Omental fat pad (tissue), 4 donors: Measurements from ENCODE around the gene RFX7. TPM values are rescaled to one million over a fixed set of nuclear protein-coding genes. Genes with fewer than 3 reads are reported as not detected.

ENCODE experiments used
- ATAC-seq: fragments of 150-250 bp; one replicate; pipeline ENCODE4 v1.9.1; 2016; ENCODE audit warnings: mild to moderate bottlenecking, moderate library complexity; ENCODE audit not compliant: low FRiP score
- DNase-seq: peaks from one replicate; pipeline ENCODE4 v3.0.0-alpha.2; 2019; ENCODE audit warnings: low spot score
- total RNA-seq, 4 donors: library from RNA; depleted of rRNA; stranded (reverse); fragments of >200 nt; gene quantifications; one replicate each; pipeline ENCODE4 v1.1.0, GENCODE V29; 2016
- TF ChIP-seq, protein P1 (sequence below), 3 donors: fragments of 450-650 bp; IDR thresholded peaks; one replicate each; pipeline ENCODE4 v1.5.1; 2016 to 2017; ENCODE audit warnings: antibody characterized with exemption in 3 of 3, mild to moderate bottlenecking in 3 of 3, moderate library complexity in 2 of 3

Gene RFX7
- total RNA-seq, 4 donors from 2014 or later, result 5.3 to 12.9 (median 7.7) TPM

DNA sequence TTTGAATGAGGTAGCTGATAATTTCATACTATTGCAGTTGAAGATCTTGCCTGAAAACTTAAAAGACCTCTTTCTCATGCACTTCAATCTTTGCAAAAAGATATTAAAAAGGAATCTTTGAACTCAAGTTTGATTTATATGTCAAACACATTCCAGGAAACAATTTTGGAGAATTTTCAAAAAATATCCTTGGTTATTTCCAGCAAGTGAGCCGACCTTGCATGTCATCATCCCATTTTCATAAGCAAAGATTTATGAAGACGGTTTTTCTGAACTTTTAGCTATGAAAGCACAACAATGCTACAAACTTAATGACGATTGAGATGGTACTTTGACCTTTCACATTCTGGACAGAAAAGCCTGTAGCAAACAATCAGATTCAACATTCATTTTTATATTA lies 95.6 kb downstream of the RFX7 start:
- ATAC-seq, result no peak
- DNase-seq, result no peak
- TF ChIP-seq, protein P1, sequence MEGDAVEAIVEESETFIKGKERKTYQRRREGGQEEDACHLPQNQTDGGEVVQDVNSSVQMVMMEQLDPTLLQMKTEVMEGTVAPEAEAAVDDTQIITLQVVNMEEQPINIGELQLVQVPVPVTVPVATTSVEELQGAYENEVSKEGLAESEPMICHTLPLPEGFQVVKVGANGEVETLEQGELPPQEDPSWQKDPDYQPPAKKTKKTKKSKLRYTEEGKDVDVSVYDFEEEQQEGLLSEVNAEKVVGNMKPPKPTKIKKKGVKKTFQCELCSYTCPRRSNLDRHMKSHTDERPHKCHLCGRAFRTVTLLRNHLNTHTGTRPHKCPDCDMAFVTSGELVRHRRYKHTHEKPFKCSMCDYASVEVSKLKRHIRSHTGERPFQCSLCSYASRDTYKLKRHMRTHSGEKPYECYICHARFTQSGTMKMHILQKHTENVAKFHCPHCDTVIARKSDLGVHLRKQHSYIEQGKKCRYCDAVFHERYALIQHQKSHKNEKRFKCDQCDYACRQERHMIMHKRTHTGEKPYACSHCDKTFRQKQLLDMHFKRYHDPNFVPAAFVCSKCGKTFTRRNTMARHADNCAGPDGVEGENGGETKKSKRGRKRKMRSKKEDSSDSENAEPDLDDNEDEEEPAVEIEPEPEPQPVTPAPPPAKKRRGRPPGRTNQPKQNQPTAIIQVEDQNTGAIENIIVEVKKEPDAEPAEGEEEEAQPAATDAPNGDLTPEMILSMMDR (IDR thresholded peaks at IDR 0.05), result no peak

DNA sequence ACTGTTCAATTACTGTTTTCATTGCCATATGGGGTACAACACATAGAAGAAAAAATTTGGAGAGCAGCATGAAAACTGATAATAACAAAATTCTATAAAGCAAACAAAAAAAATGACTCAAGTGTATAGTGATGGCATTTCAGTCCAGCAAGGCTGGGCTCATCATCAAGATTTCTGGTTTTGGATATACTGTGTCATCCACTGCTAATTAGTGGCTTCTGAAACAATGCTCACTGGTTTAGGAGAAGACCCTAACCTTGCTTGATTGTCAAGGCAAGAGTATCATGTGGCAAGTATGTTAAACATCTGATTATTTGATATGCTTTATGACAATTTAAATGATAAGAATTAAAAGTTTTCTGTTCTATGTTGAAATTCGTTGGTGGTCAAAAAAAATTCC lies 96.9 kb downstream of the RFX7 start:
- no peak for ATAC-seq
- no peak for DNase-seq
- TF ChIP-seq, protein P1 (IDR thresholded peaks at IDR 0.05), result no peak

DNA sequence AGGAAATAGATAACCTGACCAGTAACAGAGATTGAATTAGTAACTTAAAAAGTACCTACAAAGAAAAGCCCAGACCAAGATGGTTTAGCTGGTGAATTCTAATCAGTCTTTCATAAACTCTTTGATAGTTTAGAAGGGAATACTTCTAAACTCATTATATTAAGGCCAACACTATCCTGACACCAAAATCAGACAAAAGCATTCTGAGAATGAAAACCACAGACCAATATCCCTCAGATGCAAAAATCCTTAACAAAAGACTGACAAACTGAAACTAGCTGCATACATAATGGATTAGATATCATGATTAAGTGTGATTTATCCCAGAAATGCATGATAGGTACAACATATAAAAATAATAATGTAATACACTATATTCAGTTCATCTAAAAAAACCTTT lies 115.6 kb downstream of the RFX7 start:
- DNase-seq, result no peak

DNA sequence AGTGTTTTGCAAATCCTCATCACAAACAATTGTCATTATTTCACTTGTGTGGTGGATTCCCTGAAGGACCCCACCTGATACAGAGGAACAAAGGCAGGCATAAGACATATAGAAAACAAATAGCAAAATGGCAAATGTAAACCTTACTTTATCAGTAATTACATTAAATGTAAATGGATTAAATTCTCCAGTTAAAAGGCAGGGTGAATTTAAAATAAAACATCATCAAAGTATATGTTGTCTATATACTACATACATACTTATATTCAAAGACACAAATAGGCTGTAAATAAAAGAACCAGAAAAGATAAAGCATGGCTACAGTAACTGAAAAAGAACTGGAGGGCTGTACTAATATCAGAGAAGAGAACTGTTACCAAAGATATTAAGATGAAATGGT lies 117.3 kb downstream of the RFX7 start:
- TF ChIP-seq, protein P1 (IDR thresholded peaks at IDR 0.05), result no peak
- ATAC-seq, result no peak
- DNase-seq, result no peak

More for the DNA sequence above, 115.6 kb downstream of the RFX7 start:
- no peak for ATAC-seq
- TF ChIP-seq, protein P1 (IDR thresholded peaks at IDR 0.05), result no peak

DNA sequence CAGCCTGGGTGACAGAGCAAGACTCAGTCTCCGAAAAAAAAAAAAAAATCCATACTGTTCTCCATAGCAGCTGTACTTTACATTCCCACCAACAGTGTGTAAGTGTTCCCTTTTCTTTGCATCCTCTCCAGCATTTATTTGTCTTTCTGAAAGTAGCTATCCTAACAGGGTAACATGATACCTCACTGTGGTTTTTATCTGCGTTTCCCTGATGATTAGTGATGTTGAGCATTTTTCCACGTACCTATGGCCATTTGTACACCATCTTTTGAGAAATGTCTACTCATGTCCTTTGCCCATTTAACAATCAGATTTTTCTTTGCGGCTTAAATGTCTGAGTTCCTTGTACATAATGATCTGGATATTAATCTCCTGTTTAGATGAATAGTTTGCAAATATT lies 119.3 kb downstream of the RFX7 start:
- TF ChIP-seq, protein P1 (IDR thresholded peaks at IDR 0.05), result no peak
- ATAC-seq (no peak), DNase-seq (no peak)

DNA sequence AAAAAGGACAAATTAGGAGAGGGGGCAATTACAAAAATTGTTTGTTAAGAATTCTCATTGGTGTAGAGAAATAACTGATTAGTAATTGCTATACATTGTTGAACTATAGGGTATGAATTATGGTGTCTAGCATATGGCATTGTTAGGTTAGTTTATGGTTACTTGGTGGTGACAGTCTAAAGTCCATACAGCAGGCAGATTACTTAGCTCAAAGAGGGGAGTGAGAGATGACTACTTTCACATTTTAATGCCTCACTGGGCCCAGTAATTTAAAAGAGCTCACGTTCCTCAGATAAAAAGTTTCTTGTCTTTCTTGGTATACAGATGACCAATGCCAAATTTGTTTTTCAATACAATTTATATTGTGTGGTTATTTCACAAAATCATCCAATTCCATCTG lies 137.8 kb downstream of the RFX7 start:
- TF ChIP-seq, protein P1 (IDR thresholded peaks at IDR 0.05), result no peak
- no peak for ATAC-seq
- DNase-seq, result no peak

DNA sequence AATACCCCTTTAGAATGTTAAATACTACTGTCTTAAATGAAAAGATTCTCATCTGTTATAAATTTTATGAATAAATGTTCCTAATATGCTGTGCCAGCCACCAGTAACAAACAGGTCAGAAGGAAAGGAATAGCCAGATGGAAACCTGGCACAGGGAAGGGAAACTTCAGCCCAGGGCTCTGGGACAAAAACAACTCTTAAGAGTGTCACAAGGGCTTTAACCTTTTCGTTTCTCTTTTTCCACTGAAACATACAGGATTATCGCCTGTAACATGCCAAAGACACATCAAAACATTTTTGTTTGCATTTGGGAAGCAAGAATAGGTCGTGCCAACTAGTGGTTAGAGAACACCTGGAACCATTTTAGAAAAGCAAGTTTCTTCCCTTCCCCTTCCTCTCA lies 141.2 kb downstream of the RFX7 start:
- TF ChIP-seq, protein P1 (IDR thresholded peaks at IDR 0.05), result no peak
- ATAC-seq (no peak), DNase-seq (no peak)
